Activated B cell treated with CpG ODN at 0.5 μM for 24 hours (primary cell): ENCODE measurements around the gene RBL1. TPM values are rescaled to one million over a fixed set of nuclear protein-coding genes. Genes with fewer than 3 reads are reported as not detected.
"Not testable (repeated sequence)": the region's sequence is repeated elsewhere in the genome, so short reads cannot be mapped to it uniquely, and the experiment has no call there.

ENCODE experiments used
- ATAC-seq: fragments of 200-7000 bp; cut with Tn5 transposase; one replicate; pipeline ENCODE4 v1.10.0; 2021; ENCODE audit warnings: low read depth, mild to moderate bottlenecking, moderate library complexity
- CTCF ChIA-PET: fragments of 350-600 bp; sonication (Branson Sonifier 250); formaldehyde crosslinking; loops from one replicate; lab custom pipeline; 2021; ENCODE audit warnings: antibody characterized with exemption; lab: Charles Lee
- POLR2A ChIA-PET: fragments of 350-600 bp; sonication (Branson Sonifier 250); formaldehyde crosslinking; loops from one replicate; lab custom pipeline; 2021; ENCODE audit warnings: antibody characterized with exemption; lab: Charles Lee
- DNase-seq: peaks from one replicate; pipeline ENCODE4 v3.0.0; 2022
- H3K27ac Mint-ChIP-seq: one replicate; pipeline ENCODE4 v1.8.0; 2020; ENCODE audit warnings: mixed read lengths
- H3K27me3 Mint-ChIP-seq: one replicate; pipeline ENCODE4 v1.8.0; 2021; ENCODE audit warnings: mixed read lengths
- H3K36me3 Mint-ChIP-seq: one replicate; pipeline ENCODE4 v1.8.0; 2021; ENCODE audit warnings: low read depth, mixed read lengths
- H3K4me1 Mint-ChIP-seq: one replicate; pipeline ENCODE4 v1.8.0; 2021; ENCODE audit warnings: mixed read lengths
- H3K4me3 Mint-ChIP-seq: one replicate; pipeline ENCODE4 v1.8.0; 2020; ENCODE audit warnings: mild to moderate bottlenecking, mixed read lengths
- H3K9me3 Mint-ChIP-seq: one replicate; pipeline ENCODE4 v1.8.0; 2020; ENCODE audit warnings: mixed read lengths
- intact Hi-C: fragments of 100-400 bp; cut with micrococcal nuclease; formaldehyde crosslinking; loops from one replicate; pipeline ENCODE4 v1.15.1; 2024
- total RNA-seq: library from RNA; stranded (reverse); gene quantifications from 2 replicates; pipeline ENCODE4 v1.2.3, GENCODE V29; 2022
- TF ChIP-seq, protein P1 (sequence below): fragments of 200-600 bp; IDR thresholded peaks from one replicate; pipeline ENCODE4 v1.8.0; 2022; ENCODE audit warnings: antibody characterized with exemption, mild to moderate bottlenecking

The RBL1 gene
- total RNA-seq, 1 donor from 2014 or later, result 20.4 TPM

DNA sequence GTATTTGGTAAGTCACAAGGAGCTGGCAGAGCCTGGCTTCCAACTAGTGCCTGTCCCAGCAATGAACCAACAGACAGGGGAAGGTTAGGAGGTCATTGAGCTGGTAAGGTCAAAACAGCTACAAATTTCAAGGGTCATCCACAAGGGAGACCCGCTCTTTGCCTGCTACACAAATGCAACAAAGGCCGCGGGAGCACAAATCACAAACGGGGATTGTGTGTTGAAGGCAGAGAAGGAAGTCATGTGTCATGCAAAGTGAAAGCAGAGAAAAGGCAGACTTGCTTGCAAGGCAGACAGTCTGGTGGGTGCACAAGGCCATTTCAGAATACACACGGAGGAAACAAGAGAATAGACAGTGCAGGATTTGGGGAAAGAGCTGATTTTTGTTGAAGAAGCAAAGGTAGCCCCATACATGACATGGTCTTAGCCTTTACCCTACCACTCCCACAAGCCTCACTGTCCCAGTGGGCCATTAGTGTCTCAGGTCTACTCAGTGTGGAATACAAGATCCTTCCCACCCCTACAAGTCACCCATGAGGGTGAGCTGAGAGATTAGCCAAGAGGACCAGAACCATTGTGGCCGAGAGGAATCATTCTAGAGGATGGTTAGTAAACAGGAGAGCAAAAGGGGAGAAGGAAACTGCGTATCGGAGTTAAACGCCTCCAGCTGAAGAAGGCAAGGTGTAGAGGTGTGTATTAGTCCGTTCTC lies 126.2 kb downstream of the RBL1 start:
- intact Hi-C loops, result no loop called here
- POLR2A ChIA-PET, result no interaction called here
- H3K9me3 Mint-ChIP-seq, result no peaks in the 10 kb centered on the region
- ATAC-seq (no peak), DNase-seq (no peak)
- H3K4me3 Mint-ChIP-seq, result no peak overlapping the region
- H3K4me1 Mint-ChIP-seq, result peaks cover 8% of the 10 kb centered on the region
- no peaks in the 10 kb centered on the region for H3K27me3 Mint-ChIP-seq
- CTCF ChIA-PET, result no interaction called here
- no peaks in the 10 kb centered on the region for H3K36me3 Mint-ChIP-seq
- TF ChIP-seq, protein P1, sequence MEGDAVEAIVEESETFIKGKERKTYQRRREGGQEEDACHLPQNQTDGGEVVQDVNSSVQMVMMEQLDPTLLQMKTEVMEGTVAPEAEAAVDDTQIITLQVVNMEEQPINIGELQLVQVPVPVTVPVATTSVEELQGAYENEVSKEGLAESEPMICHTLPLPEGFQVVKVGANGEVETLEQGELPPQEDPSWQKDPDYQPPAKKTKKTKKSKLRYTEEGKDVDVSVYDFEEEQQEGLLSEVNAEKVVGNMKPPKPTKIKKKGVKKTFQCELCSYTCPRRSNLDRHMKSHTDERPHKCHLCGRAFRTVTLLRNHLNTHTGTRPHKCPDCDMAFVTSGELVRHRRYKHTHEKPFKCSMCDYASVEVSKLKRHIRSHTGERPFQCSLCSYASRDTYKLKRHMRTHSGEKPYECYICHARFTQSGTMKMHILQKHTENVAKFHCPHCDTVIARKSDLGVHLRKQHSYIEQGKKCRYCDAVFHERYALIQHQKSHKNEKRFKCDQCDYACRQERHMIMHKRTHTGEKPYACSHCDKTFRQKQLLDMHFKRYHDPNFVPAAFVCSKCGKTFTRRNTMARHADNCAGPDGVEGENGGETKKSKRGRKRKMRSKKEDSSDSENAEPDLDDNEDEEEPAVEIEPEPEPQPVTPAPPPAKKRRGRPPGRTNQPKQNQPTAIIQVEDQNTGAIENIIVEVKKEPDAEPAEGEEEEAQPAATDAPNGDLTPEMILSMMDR, result no peak
- no peak overlapping the region for H3K27ac Mint-ChIP-seq

DNA sequence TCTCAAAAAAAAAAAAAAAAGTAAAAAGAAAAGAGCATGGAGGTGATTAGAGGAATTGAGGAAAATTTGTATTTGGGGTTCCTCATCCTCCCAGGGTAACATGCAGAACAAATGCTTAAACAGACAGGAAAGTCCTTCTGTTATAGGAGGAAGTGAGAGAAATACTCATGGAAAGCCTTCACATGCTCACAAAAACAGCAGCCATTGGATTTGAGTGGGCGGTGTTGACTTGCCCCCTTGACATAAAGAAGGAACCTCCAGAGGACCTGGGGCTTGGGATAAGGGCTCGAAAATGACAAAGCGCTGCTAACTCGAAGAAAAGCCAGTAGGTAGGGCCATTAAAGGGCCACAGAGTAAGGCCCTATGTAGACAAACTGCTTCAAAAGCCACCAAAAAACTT lies 126.7 kb downstream of the RBL1 start:
- TF ChIP-seq, protein P1, result no peak
- DNase-seq, result no peak
- CTCF ChIA-PET, result no interaction called here
- H3K27me3 Mint-ChIP-seq, result no peaks in the 10 kb centered on the region
- no peaks in the 10 kb centered on the region for H3K36me3 Mint-ChIP-seq
- H3K27ac Mint-ChIP-seq, result no peak overlapping the region
- POLR2A ChIA-PET, result no interaction called here
- intact Hi-C loops, result no loop called here
- peaks cover 8% of the 10 kb centered on the region for H3K4me1 Mint-ChIP-seq
- H3K4me3 Mint-ChIP-seq, result no peak overlapping the region
- no peak for ATAC-seq
- H3K9me3 Mint-ChIP-seq, result no peaks in the 10 kb centered on the region

DNA sequence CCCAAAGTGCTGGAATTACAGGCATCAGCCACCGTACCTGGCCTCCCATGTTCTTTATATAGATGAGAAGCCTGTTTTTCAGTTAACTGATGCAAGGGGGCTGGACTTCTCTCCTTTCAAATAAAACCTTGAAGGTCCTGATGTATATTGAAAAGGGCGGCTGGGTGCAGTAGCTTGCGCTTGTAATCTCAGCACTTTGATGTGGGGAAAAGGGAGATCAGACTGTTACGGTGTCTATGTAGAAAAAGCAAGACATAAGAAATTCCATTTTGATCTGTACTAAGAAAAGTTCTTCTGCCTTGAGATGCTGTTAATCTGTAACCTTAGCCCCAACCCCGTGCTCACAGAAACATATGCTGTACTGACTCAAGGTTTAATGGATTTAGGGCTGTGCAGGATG lies 128.2 kb downstream of the RBL1 start:
- TF ChIP-seq, protein P1, result no peak
- ATAC-seq (no peak), DNase-seq (no peak)
- Mint-ChIP-seq H3K9me3 (peaks cover 3% of the 10 kb centered on the region), H3K4me1 (peaks cover 8% of the 10 kb centered on the region), H3K36me3 (no peaks in the 10 kb centered on the region), H3K27me3 (no peaks in the 10 kb centered on the region), H3K4me3 (no peak overlapping the region), H3K27ac (no peak overlapping the region)
- ChIA-PET POLR2A (no interaction called here), CTCF (no interaction called here)
- intact Hi-C loops, result no loop called here

DNA sequence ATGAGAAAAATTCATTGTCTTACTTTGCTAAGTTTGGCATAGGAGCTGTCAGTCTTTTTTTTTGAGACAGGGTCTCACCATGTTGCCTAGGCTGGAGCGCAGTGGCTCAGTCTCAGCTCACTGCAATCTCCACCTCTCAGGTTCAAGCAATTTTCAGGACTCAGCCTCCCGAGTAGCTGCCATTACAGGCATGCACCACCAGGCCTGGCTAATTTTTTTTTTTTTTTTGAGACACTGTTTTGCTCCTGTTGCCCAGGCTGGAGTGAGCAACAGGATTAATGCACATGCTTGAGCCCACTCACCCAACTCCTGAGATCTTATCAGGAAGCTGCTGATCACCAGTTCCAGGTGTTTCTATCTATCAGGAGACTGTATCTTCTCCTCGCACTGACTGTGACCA lies 128.8 kb downstream of the RBL1 start:
- intact Hi-C loops, H3K9me3 Mint-ChIP-seq, H3K27ac Mint-ChIP-seq, H3K36me3 Mint-ChIP-seq, H3K4me3 Mint-ChIP-seq, H3K27me3 Mint-ChIP-seq, ATAC-seq, POLR2A ChIA-PET, DNase-seq, CTCF ChIA-PET, H3K4me1 Mint-ChIP-seq: not testable (repeated sequence)

DNA sequence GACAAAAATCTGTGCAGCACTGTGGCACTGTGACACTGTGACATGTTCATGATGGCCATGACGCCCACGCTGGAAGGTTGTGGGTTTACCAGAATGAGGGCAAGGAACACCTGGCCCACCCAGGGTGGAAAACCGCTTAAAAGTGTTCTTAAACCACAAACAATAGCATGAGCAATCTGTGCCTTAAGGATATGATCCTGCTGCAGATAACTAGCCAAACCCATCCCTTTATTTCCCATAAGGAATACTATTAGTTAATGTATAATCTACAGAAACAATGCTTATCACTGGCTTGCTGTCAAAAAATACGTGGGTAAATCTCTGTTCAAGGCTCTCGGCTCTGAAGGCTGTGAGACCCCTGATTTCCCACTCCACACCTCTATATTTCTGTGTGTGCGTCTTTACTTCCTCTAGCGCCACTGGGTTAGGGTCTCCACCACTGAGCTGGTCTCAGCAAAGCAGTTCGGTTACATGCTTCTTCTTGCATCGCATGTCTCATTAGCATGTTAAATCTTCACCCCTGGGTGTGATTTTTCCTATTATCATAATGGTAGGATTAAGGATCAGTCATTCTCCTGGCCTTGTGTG lies 133.3 kb downstream of the RBL1 start:
- H3K4me3 Mint-ChIP-seq, H3K36me3 Mint-ChIP-seq, POLR2A ChIA-PET, DNase-seq, ATAC-seq, intact Hi-C loops, CTCF ChIA-PET, H3K4me1 Mint-ChIP-seq, H3K9me3 Mint-ChIP-seq, H3K27me3 Mint-ChIP-seq, H3K27ac Mint-ChIP-seq: not testable (repeated sequence)

DNA sequence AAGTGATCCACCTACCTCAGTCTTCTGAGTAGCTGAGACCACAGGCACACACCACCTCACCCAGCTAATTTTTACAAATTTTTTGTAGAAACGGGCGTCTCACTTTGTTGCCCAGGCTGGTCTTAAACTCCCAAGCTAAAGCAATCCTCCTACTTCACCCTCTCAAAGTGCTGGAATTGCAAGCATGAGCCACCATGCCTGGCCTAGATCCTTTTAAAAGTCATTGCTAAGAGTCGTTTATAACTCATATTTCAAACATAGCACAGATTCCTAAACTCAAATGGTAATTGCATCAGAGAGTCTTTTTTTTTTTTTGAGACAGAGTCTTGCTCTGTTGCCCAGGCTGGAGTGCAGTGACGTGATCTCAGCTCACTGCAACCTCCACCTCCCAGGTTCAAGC lies 136.6 kb downstream of the RBL1 start:
- intact Hi-C loops, result no loop called here
- TF ChIP-seq, protein P1, result no peak
- no peak overlapping the region for H3K27ac Mint-ChIP-seq
- ChIA-PET CTCF (no interaction called here), POLR2A (no interaction called here)
- H3K4me3 Mint-ChIP-seq, result no peak overlapping the region
- no peaks in the 10 kb centered on the region for H3K4me1 Mint-ChIP-seq
- peaks cover 5% of the 10 kb centered on the region for H3K9me3 Mint-ChIP-seq
- no peak for DNase-seq
- no peaks in the 10 kb centered on the region for H3K27me3 Mint-ChIP-seq
- H3K36me3 Mint-ChIP-seq, result peaks cover 1% of the 10 kb centered on the region
- no peak for ATAC-seq
